B cell (primary cell): ENCODE data around the gene CNOT1.

Experiments
- EZH2 ChIP-seq: IDR thresholded peaks from 2 replicates; pipeline ENCODE4 v1.6.1; 2012; ENCODE audit warnings: borderline replicate concordance, low read depth, mild to moderate bottlenecking, moderate library complexity, low read length; ENCODE audit not compliant: insufficient read depth, poor library complexity, severe bottlenecking
- TF ChIP-seq, protein P1 (sequence below): fragments of 200-600 bp; IDR thresholded peaks from one replicate; pipeline ENCODE4 v1.8.0; 2022; ENCODE audit warnings: antibody characterized with exemption, mild to moderate bottlenecking

DNA sequence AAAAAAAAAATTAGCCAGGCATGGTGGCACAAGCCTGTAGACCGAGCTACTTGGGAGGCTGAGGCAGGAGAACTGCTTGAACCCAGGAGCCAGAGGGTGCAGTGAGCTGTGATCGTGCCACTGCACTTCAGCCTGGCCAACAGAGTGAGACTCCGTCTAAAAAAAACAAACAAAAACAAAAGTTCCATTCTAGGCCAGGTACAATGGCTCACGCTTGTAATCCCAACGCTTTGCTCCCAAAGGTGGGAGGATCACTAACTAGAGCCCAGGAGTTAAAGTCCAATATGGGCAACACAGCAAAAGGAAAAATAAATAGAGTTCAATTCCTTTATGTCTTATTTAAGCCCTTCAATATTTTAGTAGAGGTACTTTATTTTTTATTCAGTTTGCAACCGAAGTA lies 47.5 kb downstream of the CNOT1 start:
- TF ChIP-seq, protein P1, sequence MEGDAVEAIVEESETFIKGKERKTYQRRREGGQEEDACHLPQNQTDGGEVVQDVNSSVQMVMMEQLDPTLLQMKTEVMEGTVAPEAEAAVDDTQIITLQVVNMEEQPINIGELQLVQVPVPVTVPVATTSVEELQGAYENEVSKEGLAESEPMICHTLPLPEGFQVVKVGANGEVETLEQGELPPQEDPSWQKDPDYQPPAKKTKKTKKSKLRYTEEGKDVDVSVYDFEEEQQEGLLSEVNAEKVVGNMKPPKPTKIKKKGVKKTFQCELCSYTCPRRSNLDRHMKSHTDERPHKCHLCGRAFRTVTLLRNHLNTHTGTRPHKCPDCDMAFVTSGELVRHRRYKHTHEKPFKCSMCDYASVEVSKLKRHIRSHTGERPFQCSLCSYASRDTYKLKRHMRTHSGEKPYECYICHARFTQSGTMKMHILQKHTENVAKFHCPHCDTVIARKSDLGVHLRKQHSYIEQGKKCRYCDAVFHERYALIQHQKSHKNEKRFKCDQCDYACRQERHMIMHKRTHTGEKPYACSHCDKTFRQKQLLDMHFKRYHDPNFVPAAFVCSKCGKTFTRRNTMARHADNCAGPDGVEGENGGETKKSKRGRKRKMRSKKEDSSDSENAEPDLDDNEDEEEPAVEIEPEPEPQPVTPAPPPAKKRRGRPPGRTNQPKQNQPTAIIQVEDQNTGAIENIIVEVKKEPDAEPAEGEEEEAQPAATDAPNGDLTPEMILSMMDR: no peak
- no peak for TF ChIP-seq EZH2
